ENCODE data around the gene MORF4L1. TPM values are rescaled to one million over a fixed set of nuclear protein-coding genes. Genes with fewer than 3 reads are reported as not detected.
"Not testable (repeated sequence)": the region's sequence is repeated elsewhere in the genome, so short reads cannot be mapped to it uniquely, and the experiment has no call there.

The MORF4L1 gene
- total RNA-seq, 1 experiment from 2014 or later = 424 TPM

GRCh38 chr15:78925956-78926743 lies 53.5 kb downstream of the MORF4L1 start:
- no peaks in the 10 kb centered on the region for H3K27me3 ChIP-seq (replicated peaks; ENCODE audit: control insufficient read depth, insufficient read depth, low read length)
- no peaks in the 10 kb centered on the region for H3K27me3 Mint-ChIP-seq (ENCODE audit: insufficient read depth, unreplicated experiment)
- peaks cover 71% of the 10 kb centered on the region for H3K36me3 Mint-ChIP-seq (ENCODE audit: insufficient read depth, unreplicated experiment)
- peaks cover 3% of the 10 kb centered on the region; the same call in 1 of the 2 replicates for H3K36me3 ChIP-seq (ENCODE audit: control insufficient read depth, insufficient read depth, low read length)
- TF ChIP-seq CTCF (IDR thresholded peaks at IDR 0.05; ENCODE audit: insufficient read depth in 1 of 2, low read depth in 1 of 2, low read length in 1 of 2, severe bottlenecking in 1 of 2, unreplicated experiment in 1 of 2) = peak in 1 of 2 experiments; percentile 23
- no peak overlapping the region for H3K4me3 Mint-ChIP-seq (ENCODE audit: unreplicated experiment)
- H3K4me3 ChIP-seq (ENCODE audit: low read depth, low read length) = no peak overlapping the region
- no peaks in the 10 kb centered on the region for H3K4me1 ChIP-seq
- DNase-seq = no peak
- CTCF ChIA-PET = interaction anchor here (1.1 to 1.5 kb wide), 2 partner anchors 53 kb away, joined by 4 to 5 read pairs; no protein-coding TSS in a partner anchor
- POLR2A ChIA-PET = no interaction called here
- no peaks in the 10 kb centered on the region for H3K9me3 Mint-ChIP-seq (ENCODE audit: unreplicated experiment)
- no peaks in the 10 kb centered on the region for H3K9me3 ChIP-seq
- no TSS peak for BruUV-seq (replicated peaks)
- intact Hi-C loops (cut with micrococcal nuclease; ENCODE audit: unreplicated experiment) = no loop called here
- H3K27ac Mint-ChIP-seq (ENCODE audit: unreplicated experiment) = no peak overlapping the region
- no peaks in the 10 kb centered on the region for H3K4me1 Mint-ChIP-seq (ENCODE audit: low read depth, unreplicated experiment)

- H3K9me3 Mint-ChIP-seq (ENCODE audit: unreplicated experiment) = no peaks in the 10 kb centered on the region
- H3K27ac Mint-ChIP-seq (ENCODE audit: unreplicated experiment) = no peak overlapping the region
- DNase-seq = no peak
- no peak for TF ChIP-seq CTCF (IDR thresholded peaks at IDR 0.05; ENCODE audit: insufficient read depth in 1 of 2, low read depth in 1 of 2, low read length in 1 of 2, severe bottlenecking in 1 of 2, unreplicated experiment in 1 of 2)
- Histone ChIP-seq H3K4me1 (no peaks in the 10 kb centered on the region), H3K9me3 (no peaks in the 10 kb centered on the region), H3K4me3 (ENCODE audit: low read depth, low read length) (no peak overlapping the region), H3K36me3 (ENCODE audit: control insufficient read depth, insufficient read depth, low read length) (peaks cover 2% of the 10 kb centered on the region; the same call in 1 of the 2 replicates), H3K27me3 (replicated peaks; ENCODE audit: control insufficient read depth, insufficient read depth, low read length) (no peaks in the 10 kb centered on the region)
- POLR2A ChIA-PET = no interaction called here
- CTCF ChIA-PET = interaction anchor here (1.5 kb wide), 1 partner anchor 52 kb away, joined by 5 read pairs; no protein-coding TSS in a partner anchor
- TSS peak; percentile 14 for BruUV-seq (replicated peaks)
- no peaks in the 10 kb centered on the region for H3K27me3 Mint-ChIP-seq (ENCODE audit: insufficient read depth, unreplicated experiment)
- intact Hi-C loops (cut with micrococcal nuclease; ENCODE audit: unreplicated experiment) = no loop called here
- H3K4me1 Mint-ChIP-seq (ENCODE audit: low read depth, unreplicated experiment) = no peaks in the 10 kb centered on the region
- H3K36me3 Mint-ChIP-seq (ENCODE audit: insufficient read depth, unreplicated experiment) = peaks cover 65% of the 10 kb centered on the region
- no peak overlapping the region for H3K4me3 Mint-ChIP-seq (ENCODE audit: unreplicated experiment)
Observed at GRCh38 chr15:78927077-78927790, 54.5 kb downstream of the MORF4L1 start.

GRCh38 chr15:78928176-78928575 lies 55.5 kb downstream of the MORF4L1 start:
- H3K4me1 ChIP-seq; BruUV-seq (replicated peaks); H3K36me3 ChIP-seq (ENCODE audit: control insufficient read depth, insufficient read depth, low read length); H3K4me3 ChIP-seq (ENCODE audit: low read depth, low read length); H3K9me3 ChIP-seq; H3K4me1 Mint-ChIP-seq (ENCODE audit: low read depth, unreplicated experiment); intact Hi-C loops (cut with micrococcal nuclease; ENCODE audit: unreplicated experiment); H3K27me3 Mint-ChIP-seq (ENCODE audit: insufficient read depth, unreplicated experiment); H3K27me3 ChIP-seq (replicated peaks; ENCODE audit: control insufficient read depth, insufficient read depth, low read length); DNase-seq; H3K4me3 Mint-ChIP-seq (ENCODE audit: unreplicated experiment); H3K9me3 Mint-ChIP-seq (ENCODE audit: unreplicated experiment): not testable (repeated sequence)
- POLR2A ChIA-PET = interaction anchor here (0.7 kb wide), 1 partner anchor 19 kb away, joined by 4 read pairs; no protein-coding TSS in a partner anchor
- Mint-ChIP-seq H3K27ac (ENCODE audit: unreplicated experiment) (peak overlapping the region; percentile 46), H3K36me3 (ENCODE audit: insufficient read depth, unreplicated experiment) (peaks cover 60% of the 10 kb centered on the region)
- CTCF ChIA-PET = interaction anchor here (0.7 kb wide), 1 partner anchor 103 kb away, joined by 3 read pairs; no protein-coding TSS in a partner anchor
